HUDEP-2 (cell line): ENCODE results near the gene SLAIN2.

ENCODE experiments used
- DNase-seq, 76 experiments: peaks; one replicate each; lab custom pipeline; 2025; ENCODE audit not compliant: unreplicated experiment in 76 of 76; lab: John Stamatoyannopoulos, UW

SLAIN2 gene

DNA sequence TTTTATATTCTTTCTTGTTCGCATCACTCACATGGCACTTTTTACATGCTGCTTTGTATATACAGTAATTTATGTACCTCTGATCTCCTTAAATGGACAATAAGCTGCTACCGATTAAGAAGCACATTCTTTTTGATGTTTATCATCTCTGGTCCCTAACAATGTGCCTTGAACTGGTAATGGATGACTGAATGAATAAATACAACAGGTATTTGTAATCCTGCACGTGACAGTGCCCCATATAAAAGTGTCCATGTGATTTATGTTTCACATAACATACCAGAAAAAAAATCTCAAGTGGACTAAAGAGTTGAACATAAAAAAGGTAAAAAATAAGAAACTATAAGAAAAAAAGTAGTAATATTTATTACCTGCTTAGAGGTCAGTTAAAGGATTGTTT lies 7.7 kb upstream of the SLAIN2 start:
- no peak for DNase-seq

DNA sequence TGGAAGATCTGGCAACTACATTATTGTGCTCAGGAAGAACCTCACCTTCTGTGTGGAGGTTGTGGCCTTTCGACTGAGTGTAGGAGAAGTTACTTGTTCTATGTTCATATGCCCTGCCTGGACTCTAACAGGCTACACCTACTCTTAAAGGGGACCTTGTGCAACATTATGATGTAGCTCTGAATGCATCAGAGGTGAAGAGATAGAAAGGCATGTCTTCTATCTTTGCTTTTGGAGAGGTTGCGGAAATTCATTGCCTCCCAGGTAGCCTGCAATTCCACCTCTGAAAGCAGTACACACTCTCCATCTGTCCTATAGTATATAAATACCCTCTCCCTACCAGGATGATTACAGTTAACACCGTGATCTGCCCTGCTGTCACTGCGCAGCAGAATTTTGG lies 7.1 kb upstream of the SLAIN2 start:
- DNase-seq = no peak

DNA sequence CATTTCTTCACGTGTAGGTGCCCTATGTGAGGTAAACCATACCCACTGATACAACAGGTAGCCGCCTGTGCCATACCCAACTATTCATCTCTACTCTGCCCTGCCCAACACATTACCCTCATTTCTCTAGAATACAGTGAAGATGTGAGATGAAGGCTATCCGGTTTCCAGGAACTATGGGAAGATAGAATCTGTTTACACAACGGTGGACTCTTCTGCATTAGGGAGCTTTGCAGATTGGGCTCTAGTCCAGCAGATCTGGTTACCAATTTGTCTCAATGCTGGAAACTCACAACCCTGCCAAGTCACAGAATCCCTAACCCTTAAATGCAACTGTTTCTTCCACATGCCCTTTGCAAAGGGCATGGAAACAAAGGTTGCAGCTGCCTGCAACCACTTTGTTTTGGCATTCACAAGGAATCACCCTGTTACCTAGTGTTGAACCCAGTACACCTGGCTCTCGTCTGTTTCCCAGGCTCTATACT lies 6.4 kb upstream of the SLAIN2 start:
- no peak for DNase-seq

DNA sequence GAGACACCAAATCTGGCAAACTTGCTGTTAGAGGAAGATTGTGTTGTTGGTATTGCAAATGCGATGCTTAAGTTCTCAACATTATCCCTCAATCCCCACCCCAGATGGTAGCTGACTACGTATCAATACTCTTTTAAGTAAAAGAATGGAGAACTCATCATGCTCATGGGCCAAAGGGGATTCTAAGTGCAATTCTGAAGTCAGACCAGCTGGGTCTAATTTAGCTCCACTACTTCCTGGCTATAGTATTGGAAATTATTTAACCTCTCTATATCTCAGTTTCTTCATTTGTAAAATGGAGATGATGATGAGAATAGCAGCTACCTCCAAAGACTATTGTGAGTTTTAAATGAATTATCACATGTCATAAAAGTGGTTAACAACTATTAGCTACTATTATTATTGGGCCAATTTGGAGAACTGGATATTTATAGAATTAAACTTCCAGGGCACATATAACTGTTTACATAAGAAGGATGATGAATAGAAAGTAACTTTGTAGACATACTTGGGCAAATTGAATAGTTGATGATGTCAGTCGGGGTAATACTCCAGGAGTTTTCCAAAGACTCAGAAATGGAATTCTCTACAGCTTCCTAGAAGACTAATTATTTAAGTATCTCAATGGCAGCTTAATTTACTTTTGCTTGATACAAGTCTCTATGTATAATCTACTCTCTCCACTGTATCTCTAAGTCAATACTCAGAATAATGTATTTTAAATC lies 5.0 kb upstream of the SLAIN2 start:
- no peak for DNase-seq

DNA sequence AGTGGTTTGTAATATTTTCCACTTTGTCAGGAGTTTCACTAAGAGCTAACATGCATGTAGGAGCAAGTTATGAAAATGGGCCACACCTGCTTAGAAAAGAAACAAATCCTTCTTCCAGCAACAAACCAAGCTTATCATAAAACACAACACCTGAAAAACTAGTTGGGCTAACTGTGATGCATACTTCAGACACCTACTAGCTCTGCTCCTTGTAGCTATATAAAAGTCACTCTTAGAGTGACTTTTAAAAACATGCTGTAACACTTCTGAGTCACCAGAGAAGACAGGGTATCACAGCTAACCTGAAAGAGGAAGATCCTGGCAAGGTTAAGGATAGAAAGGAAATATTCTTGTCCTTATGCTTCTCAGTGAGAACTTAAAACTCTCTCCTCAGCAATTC lies 3.6 kb upstream of the SLAIN2 start:
- DNase-seq = no peak

DNA sequence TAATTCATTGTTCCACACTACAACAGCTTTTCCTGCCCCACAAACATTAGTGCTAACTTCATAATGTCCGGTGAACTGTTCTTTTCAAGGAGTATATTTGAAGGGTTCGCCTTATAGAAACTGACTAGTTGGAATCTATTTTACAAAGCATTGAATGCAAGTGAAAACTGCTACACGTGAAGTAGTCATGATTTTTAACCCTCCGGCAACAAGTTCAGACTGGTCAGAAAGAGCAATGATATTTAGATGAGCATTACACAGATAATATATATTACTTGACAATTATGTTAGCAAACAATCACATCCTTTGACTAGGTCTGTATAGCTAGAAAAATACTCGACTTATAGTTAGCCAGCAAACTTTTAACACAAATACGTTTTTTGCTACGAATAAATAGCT lies 1.7 kb upstream of the SLAIN2 start:
- DNase-seq = no peak

DNA sequence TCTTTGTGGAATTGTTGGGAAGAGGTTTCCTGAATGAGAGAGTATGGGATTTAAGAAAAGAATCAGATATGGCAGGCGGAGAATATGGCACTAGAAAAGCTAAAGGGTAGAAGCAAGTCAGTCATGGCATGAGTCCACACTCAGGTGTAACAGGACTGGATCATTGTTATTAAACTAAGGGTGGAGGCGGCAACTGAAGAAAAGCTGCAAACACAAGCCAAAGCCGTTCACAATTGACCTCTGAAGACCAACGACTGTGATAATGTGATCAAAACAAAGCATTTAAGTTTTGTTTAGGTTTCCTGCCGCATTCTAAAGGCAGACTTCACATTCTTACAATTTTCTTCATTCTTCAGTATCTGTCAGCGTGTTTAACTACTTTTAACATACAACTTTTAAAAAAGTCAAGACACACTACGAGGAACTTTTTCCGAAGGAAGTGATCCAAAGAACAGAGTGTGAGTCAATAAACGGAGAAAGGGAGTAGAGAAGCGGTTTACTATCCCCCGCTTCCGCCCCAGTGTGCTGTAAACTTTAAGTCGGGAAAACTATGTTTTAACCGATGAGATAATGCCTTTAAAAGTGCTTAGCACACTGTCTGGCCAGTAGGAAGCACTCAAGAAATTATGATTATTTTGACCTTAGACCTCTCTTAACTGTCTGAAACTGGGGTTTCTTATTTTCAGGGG lies 909 bp upstream of the SLAIN2 start:
- DNase-seq = peak in 10 of 76 experiments; percentile 18 to 73 (median 42)

DNA sequence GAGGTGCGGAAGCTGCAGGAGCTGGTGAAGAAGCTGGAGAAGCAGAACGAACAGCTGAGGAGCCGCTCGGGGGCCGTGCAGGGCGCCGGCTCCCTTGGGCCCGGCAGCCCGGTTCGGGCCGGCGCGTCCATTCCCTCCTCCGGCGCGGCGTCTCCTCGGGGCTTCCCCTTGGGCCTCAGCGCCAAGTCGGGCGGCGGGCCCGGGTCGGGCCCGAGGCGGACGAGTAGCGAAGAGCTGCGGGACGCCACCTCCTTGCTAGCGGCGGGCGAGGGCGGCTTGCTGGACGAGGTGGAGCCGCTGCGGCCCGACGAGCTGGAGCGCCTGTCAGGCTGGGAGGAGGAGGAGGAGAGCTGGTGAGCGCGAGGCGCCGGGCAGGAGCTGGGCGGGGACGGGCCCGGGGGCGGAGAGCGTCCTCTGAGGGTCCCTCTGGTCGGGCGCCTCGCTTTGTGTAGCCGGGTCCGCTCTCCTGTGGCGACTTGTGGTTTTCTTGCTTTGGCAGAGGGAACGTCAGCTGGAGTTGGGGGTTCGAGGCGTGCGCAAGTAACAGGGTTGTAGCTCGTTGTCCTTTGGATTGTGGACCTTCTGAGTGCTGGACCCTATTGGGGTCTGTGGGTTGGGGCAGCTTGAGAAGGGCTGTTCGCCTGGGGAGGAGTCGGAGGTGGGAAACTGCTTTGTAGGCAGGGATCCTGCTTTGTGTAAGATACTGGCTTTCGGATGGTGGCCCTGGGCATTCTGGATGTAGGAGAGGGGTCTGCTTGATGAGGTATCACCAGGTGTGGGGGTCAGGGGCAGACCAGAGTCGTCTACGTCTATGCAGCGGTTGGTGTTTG lies 662 bp downstream of the SLAIN2 start:
- DNase-seq = peak in 51 of 76 experiments; percentile 1 to 52 (median 25)

DNA sequence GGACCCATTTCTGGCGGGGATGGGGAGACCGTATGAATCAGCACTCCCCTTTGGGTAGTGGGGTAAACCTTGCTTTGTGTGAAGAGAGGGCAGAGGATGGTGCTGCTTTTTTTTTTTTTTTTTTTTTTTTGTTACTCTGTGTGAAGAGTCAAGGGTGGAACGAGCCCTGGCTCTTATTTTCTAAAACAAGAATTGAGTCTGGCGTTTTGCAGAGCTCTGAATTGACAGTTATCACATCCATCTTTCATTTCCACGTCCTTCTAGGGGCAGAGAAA lies 1.2 kb downstream of the SLAIN2 start:
- DNase-seq = peak in 3 of 76 experiments; percentile 3 to 7 (median 4)

DNA sequence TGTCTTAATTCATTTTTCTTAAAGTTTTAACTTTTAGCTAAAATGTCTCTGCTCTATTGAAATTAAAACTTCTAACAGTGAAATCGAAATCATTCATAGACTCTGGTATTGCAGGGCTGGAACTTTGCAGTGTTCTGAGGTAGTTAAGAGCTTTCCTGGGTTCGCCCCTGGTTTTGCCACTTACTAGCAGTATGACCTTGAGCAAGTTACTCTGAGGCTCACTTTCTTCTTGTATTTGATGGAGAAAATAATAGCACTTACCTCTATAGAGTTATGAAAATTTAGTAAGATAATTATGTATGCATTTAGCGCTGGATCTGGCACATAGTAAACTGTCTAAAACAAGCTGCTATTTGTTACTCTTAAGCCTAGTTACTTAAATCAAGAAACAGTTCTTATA lies 1.7 kb downstream of the SLAIN2 start:
- peak in 1 of 76 experiments; percentile 11 for DNase-seq

DNA sequence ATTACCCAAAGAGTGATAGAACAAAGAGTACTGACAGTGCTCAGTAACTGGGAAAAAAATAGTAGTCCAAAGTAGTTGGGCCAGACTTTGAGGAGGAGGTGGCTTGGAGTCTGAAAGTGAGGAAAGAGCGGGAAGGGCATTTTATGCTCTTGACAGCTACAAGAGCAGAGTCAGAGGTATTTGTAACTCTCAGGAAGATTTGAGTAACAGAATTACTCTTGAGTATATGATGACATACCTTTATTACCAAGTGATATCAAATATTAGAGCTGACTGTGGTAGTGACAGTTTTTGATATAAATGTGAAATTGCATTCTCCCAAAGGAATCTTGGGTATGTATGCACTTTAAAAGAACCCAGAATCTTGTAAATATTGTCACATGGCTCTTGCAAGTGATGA lies 2.2 kb downstream of the SLAIN2 start:
- no peak for DNase-seq

DNA sequence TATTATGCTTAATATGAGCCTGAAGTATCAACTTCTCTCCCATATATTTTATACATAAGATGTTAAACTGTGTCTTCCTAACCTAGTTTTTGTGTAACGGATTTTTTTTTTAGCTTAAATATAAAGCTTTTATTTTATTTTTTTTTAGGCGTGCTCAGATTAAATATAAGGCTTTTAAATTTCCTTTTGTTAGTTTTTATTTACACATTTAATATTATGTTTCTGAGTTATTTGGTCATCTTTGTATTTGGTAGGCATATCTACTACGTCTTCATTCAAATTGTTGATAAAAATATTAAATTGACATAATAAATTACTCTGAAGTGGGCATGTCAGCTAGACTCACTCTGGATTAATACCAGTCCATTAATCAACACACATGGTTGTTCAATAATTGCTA lies 4.2 kb downstream of the SLAIN2 start:
- DNase-seq = no peak

DNA sequence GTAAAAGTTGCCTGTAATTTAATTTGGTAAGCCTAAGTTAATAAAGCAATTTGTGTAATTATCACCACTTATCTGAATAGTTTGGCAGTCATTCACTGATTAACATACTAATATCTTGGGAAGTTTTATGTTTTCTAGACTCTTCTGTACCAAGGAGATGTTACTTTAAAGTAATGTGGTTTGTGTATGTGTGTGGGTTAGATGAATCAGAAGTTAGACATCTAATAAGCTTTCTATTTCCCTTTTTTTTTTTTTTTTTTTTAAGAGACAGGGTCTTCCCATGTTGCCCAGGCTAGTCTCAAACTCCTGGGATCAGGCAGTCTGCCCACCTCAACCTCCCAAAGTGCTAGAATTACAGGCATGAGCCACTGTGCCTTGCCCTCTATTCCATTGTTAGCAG lies 5.3 kb downstream of the SLAIN2 start:
- no peak for DNase-seq

DNA sequence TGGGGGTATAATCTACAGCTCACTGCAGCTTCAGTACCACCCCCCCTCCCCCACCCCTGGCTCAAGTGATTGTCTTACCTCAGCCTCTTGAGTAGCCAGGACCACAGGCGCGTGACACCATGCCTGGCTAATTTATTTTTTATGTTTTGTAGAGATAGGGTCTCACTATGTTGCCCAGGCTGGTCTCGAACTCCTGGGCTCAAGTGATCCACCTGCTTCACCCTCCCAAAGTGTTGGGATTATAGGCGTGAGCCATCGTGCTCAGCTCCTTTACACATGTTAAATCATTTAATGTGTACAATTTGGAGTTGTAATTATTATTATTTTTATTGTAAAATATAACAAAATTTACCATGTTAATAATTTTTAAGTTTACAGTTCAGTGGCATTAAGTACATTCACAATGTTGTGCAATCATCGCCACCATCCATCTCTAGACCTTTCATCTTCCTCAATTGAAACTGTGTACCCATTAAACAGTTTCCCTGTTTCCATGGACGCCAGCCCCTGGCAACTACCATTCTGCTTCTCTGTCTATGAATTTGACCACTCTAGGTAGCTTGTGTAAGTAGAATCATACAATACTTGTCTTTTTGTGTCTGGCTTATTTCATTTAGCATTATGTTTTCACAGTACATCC lies 6.1 kb downstream of the SLAIN2 start:
- no peak for DNase-seq

DNA sequence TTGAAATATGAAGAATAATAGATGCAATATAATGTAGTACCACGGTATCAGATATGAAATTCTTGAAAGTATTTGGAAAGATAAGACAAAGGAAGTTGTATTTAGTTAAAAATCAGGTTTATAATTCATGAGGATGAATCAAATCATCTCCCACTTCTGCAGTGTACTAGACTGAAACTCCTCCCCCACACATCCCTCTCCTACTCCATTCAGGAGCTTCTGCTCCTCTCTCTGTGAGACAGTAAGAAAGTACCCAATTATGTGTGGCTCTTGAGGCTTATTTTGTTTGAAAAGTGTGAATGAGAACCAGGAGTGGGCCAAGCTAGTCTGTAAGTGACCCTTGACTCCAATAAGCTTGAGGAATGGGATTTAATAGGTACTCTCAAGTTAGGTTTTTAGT lies 9.5 kb downstream of the SLAIN2 start:
- DNase-seq = no peak

DNA sequence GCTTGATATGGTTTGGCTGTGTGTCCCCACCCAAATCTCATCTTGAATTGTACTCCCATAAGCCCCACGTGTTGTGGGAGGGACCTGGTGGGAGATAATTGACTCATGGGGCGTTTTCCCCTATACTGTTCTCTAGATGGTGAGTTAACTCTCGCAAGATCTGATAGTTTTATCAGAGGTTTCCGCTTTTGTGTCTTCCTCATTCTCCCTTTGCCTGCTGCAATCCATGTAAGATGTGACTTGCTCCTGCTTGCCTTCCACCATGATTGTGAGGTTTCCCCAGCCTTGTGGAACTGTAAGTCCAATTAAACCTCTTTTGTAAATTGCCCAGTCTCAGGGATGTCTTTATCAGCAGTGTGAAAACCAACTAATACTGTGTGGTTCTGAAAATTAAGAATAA lies 11.5 kb downstream of the SLAIN2 start:
- peak in 1 of 76 experiments; percentile 4 for DNase-seq

DNA sequence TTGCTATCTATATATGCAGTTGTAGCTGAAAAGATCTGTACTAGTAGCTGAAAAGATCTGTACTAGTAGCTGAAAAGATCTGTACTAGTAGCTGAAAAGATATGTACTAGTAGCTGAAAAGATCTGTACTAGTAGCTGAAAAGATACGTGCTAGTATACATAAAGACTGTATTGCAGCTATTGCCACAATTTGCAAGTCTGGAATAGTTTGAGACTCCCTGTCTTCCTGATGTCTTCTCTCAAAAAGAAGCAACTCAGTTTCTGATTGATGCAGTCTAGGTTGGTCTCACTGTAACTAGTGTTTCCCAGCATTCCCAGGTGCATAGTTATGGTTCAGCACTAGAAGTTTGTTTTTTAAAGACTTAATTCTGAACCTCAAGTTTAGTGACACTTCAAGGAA lies 15.0 kb downstream of the SLAIN2 start:
- no peak for DNase-seq

DNA sequence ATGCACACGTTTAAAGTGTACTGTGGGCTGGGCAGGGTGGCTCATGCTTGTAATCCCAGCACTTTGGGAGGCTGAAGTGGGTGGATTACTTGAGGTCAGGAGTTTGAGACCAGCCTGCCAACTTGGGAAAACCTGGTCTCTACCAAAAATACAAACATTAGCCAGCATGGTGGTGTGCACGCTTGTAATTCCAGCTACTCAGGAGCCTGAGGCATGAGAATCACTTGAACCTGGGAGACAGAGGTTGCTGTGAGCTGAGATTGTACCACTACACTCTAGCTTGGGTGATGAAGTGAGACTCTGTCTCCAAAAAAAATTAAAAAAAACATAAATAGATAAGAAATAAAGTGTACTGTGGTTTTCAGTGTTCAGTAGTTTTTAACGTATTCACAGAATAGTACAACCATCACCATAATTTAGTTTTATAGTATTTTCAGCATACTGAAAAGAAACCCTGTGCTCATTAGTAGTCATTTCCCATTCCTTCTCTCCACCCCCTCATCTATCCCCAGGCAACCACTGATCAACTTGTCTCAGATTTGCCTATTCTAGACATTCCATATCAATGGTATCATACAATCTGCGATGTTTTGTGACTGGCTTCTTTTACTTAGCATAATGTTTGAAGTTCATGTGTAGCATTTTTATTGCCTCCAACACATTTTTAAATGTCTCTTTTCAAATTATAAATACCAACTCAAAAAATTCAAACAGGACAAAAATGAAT lies 19.1 kb downstream of the SLAIN2 start:
- DNase-seq = no peak

DNA sequence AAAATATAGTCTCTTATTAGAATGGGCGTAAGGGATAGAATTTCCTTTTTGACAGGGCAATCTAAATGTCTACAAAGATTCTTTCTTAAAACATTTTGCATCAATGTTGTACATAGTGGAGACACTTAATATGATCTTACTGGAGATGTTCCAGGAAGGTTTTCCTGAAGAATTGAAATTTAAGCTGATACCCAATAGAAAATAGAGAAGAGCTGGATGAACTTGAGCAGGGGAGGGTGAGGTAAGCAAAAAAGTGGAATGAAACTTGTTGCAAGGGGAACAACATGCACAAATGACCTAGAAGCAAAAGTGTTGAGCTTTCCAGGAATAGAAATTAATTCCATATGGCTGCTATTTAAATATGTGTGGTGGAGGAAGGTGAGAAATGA lies 19.7 kb downstream of the SLAIN2 start:
- no peak for DNase-seq

DNA sequence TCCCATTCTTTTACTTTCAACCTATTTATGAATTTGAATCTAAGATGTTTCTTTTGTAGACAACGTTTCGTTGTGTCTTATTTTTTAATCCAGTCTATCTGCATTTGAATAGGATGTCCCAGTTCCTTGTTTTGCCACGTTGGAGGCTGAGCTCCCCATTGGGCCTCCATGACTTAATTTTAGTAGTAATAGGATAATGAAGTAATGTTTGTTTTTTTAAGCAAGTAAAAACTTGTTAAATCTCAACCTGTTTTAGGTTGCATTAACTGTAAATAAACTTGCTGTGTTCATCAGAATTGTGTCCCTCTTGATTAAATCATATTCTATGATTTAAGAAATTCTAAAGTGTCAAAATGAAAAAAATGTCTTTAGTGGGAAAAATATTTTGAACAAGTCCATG lies 25.3 kb downstream of the SLAIN2 start:
- DNase-seq = no peak

DNA sequence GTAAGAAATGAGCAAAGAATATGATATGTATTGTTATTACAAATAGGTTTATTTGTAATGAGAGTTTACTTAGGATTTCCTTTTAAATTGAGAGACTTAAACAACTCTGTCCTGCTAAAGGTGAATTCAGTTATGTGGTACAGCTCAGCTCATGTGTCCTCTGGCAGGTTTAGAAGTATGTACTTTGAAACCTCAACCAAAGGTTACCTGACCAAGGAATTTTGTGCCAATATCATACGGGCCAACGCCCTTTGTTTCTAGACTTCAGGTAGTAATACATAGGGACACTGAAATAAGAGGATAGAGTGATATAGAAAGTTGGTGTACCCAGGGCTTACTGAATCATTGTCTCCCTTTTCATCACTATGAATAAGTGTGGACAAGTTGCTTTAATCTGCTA lies 25.7 kb downstream of the SLAIN2 start:
- no peak for DNase-seq
